HT1080 (cell line): ENCODE measurements around the gene SPACA6. TPM values are rescaled to one million over a fixed set of nuclear protein-coding genes. Genes with fewer than 3 reads are reported as not detected.
A peak's percentile ranks its signal among the peaks of the same experiment; 100 is the strongest.

Source experiments
- DNase-seq: peaks from one replicate; pipeline ENCODE4 v3.0.0-alpha.2; 2015; ENCODE audit warnings: low read depth
- total RNA-seq: library from RNA; depleted of rRNA; stranded (reverse); fragments of >200 nt; shearing (Covaris generic); gene quantifications from 2 replicates; pipeline ENCODE4 v1.2.3, GENCODE V29; 2014

The SPACA6 gene
- total RNA-seq, 1 experiment from 2014 or later: 9.1 TPM

DNA sequence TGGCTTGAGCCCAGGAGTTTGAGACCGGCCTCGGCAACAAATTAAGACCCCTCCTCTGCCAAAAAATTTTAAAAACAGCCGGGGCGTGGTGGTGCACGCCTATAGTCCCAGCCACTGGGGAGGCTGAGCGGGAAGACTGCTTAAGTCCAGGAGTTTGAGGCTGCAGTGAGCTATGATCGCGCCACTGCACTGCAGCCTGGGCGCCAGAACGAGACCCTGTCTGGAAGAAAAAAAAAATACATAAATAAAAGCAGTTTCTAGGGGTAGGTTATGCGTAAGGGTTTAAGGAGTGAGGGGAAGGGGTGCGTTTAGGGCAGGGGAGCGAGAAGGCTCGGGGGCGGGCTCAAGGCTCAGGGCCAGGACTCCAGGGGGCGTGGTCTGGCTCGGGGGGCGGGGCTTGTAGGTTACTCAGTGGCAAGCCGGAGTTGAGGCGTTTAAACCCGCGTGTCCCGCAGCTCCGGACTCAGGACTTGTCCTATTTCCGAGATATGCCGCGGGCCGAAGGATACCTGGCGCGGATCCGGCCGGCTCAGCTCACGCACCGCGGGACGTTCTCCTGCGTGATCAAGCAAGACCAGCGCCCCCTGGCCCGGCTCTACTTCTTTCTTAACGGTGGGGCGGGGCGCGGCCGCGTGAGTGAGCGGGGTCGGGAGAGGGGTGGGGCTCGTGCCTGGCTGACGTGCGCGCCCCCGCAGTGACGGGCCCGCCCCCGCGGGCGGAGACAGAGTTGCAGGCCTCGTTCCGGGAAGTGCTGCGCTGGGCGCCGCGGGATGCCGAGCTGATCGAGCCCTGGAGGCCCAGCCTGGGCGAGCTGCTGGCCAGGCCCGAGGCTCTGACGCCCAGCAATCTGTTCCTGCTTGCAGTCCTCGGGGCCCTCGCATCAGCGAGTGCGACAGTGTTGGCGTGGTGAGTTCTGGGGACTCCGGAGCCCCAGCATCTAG lies 10.7 kb downstream of the SPACA6 start:
- peak; percentile 72 for DNase-seq

DNA sequence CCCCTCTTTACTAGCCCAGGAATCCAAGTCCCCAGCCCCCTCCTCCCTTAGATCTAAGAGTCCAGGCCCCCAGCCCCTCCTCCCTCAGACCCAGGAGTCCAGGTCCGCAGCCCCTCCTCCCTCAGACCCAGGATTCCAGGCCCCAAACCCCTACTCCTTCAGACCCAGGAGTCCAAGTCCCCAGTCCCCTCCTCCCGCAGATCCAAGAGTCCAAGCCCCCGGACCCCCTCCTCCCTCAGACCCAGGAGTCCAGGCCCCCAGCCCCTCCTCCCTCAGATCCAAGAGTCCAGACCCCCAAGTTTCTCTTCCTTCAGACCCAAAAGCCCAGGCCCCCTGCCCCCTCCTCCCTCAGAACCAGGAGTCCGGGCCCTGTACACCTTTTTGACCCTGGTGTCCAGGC lies 11.5 kb downstream of the SPACA6 start:
- no peak for DNase-seq

- no peak for DNase-seq
Observed at GRCh38 chr19:51706296-51706695, 13.2 kb downstream of the SPACA6 start.

- no peak for DNase-seq
Observed at GRCh38 chr19:51706885-51707284, 13.8 kb downstream of the SPACA6 start.

- DNase-seq: no peak
Observed at GRCh38 chr19:51708811-51709210, 15.7 kb downstream of the SPACA6 start.

DNA sequence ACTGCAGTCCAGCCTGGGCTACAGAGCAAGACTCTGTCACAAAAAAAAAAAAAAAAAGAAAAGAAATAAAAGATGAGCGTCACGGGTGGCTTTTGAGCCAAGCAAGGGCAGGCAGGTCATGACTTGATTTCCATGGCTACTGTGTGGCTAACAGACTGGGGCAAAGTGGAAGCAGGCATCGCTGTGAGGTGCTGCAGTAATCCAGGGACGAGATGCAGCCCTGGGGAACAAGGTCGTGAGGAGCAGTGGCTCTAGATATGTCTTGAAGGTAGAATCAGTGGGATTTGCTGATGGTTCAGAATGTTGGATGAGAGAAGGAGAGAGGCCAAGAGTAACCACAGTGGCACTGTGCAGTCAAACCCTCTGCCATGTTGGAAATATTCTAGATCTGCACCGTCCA lies 16.4 kb downstream of the SPACA6 start:
- no peak for DNase-seq

- no peak for DNase-seq
Observed at GRCh38 chr19:51710163-51710562, 17.0 kb downstream of the SPACA6 start.

GRCh38 chr19:51711702-51712101 lies 18.6 kb downstream of the SPACA6 start:
- DNase-seq: no peak

DNA sequence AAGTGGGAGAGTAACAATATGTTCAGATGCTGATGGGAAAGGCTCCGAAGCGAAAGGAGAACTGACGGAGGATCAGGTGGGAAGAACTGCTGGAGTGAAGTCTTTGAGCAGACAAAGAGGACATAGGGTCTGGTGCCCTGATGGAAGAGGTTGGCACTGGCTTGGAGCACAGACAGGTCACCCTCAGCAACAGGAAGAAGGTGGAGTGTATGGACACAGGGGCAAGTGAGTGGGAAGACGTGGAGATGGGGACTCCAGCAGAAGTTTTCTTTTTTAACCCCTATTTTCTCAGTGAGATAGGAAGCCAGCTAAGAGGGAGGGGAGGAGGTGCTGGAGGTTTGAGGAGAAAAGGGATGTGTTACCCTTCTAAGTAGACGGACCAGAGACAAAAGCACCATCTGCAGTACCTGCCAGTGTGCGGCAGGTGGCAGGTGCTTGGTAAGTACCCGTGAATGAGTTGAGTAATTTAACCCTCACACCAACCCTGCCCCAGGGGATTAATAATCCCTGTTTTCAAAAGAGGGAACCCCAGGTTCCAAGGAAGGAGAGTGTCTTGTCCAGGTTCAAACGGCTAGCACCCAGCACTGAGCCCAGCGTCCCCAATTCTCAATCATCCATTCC lies 19.4 kb downstream of the SPACA6 start:
- DNase-seq: peak; percentile 33

- no peak for DNase-seq
Observed at GRCh38 chr19:51713319-51714285, 20.5 kb downstream of the SPACA6 start.

- DNase-seq: no peak
Observed at GRCh38 chr19:51714848-51715247, 21.7 kb downstream of the SPACA6 start.

DNA sequence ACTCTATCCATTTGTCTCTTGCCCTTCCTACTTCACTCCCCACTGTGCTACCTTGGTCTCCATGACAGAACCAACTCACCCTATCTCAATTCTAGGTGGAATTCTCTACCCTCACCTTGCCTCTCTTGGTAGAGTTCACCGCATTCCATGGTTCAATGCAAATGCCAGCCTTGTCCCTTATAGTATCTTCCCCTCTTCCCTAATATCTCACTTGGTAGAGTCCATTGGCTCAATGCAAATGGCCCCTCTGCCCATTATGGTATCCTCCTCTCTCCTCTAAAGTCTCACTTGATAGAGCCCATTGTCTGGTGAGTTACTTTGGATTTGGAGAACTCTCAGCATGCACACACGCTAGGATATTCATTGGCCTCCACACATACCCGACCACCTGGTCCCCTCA lies 22.7 kb downstream of the SPACA6 start:
- DNase-seq: no peak

DNA sequence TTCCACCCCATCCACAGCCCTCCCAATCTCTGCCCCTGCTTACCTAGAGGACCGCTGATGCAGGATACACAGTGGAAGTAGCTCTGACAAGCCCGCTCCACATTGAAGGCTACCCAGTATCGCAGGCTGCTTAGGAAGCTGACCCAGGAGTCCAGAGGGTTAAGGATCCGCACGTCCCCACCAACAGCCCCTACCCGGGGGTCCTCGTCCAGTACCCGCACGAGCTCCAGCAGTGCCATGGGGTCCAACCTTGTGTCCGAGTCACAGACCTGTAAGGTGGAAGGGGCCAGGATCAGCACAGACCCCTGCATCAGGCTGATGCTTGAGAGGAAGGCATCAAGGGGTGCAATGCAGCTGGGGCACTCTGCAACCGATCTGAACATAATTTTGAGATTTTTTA lies 23.8 kb downstream of the SPACA6 start:
- DNase-seq: no peak

GRCh38 chr19:51719251-51719988 lies 26.3 kb downstream of the SPACA6 start:
- DNase-seq: no peak

- DNase-seq: no peak
Observed at GRCh38 chr19:51721905-51722304, 28.8 kb downstream of the SPACA6 start.

DNA sequence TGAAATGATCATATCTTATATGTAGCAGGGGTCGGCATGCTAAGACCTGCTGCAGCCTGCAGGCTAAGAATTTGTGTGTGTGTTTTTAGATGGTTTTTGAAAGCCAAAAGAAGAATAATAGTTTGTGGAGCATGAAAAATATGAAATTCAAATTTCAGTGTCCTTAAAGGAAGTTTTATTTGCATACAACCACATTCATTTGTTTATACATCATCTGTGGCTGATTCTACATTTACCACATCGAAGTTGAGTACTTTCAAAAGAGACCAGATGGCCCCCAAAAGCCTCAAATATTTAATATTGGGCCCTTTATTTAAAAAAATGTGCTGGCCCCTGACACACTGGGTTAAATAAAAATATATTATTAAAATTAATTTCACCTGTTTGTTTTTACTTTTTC lies 29.4 kb downstream of the SPACA6 start:
- no peak for DNase-seq

DNA sequence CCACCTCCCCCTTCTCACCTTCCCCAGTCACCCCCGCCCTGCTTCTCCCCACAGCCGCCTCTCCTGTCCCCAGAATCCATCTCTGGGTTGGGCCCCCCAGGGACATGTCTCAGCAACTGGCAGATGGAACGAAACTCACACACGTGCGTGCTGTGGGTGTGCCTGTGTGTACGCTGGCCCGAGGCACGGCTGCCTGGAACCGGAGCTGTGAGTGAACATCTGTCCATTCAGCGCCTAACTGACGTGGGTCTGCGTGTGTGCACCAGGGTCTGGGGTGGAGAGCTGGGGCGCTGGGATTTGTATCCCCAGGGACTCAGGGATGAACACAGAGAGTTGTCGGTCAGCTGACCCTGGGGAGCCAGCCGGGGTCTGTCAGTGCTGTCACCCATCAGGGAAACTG lies 31.4 kb downstream of the SPACA6 start:
- no peak for DNase-seq

GRCh38 chr19:51726049-51726448 lies 32.9 kb downstream of the SPACA6 start:
- DNase-seq: peak; percentile 40

DNA sequence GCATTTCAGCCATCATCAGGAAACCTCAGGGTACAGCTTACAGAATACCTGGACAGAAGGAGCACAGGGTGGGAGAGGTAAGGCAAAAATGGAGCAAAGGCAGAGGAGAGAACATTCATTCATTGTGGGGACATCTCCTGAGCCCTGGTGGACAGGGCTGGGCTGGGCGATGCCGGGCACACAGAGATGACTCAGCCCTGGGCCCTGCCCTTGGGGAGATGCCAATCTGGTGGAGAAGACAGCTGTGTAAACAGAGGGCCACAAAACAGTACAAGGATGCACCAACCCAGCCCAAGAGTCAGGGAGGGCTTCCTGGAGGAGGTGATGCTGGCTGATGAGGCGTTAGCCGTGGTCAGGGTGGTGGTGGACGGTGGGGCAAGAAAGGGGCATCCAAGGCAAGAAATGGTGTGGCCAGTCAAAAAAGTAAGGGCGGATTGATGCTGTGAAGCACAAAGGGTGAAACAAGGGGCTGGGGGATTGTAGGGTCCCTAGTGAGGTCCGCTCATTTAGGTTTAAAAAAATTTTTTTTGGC lies 34.3 kb downstream of the SPACA6 start:
- peak; percentile 56 for DNase-seq

DNA sequence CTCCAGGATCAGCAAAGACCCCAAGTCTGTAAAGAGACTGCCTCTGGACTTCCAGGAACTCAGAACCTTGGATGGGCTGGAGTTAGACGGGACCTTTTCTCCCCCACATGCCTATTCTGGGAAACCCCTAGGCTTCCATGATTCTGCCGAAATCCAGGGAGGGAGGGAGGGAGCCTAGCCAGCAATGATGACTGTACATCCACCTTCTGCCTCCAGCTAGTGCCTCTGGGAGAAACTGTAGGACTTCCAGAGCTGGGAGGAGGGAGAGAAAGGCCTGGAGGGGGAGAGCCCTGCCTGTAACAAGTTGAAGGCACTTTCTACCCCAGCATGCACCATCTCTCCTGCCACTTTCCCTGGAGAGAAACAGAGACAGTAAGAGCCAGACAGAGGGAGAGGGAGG lies 36.7 kb downstream of the SPACA6 start:
- DNase-seq: no peak
